Spinal cord (tissue), 10 donors: Measurements from ENCODE around the gene CD96. TPM values are rescaled to one million over a fixed set of nuclear protein-coding genes. Genes with fewer than 3 reads are reported as not detected.
"Not testable (repeated sequence)": the region's sequence is repeated elsewhere in the genome, so short reads cannot be mapped to it uniquely, and the experiment has no call there.

Experiments
- DNase-seq, 6 donors: peaks; one replicate each; pipeline versions ENCODE4 v3.0.0 to v3.0.0-alpha.2; 2013 to 2015; ENCODE audit warnings: low spot score in 6 of 6, low read depth in 4 of 6
- H3K27ac ChIP-seq: one replicate; pipeline ENCODE4 v1.5.1; 2013; ENCODE audit warnings: low read depth, low read length, control low read depth
- H3K27me3 ChIP-seq: one replicate; pipeline ENCODE4 v1.6.1; 2013; ENCODE audit warnings: low read length; ENCODE audit not compliant: control insufficient read depth, insufficient read depth
- H3K36me3 ChIP-seq: one replicate; pipeline ENCODE4 v1.6.1; 2013; ENCODE audit warnings: low read length; ENCODE audit not compliant: control insufficient read depth, insufficient read depth
- H3K4me1 ChIP-seq: one replicate; pipeline ENCODE4 v1.6.1; 2013; ENCODE audit warnings: low read length; ENCODE audit not compliant: control insufficient read depth, insufficient read depth
- H3K4me3 ChIP-seq: one replicate; pipeline ENCODE4 v1.5.1; 2013; ENCODE audit warnings: low read depth, low read length, control low read depth
- H3K9me3 ChIP-seq: one replicate; pipeline ENCODE4 v1.6.1; 2013; ENCODE audit warnings: low read length; ENCODE audit not compliant: control insufficient read depth, insufficient read depth
- WGBS: methylation state at CpG from one replicate; pipeline ENCODE4 v1.1.5; 2013; ENCODE audit warnings: missing lambda C conversion rate; ENCODE audit not compliant: insufficient coverage; 5-methylcytosine and 5-hydroxymethylcytosine counted together
- polyA plus RNA-seq, 2 donors: library from polyadenylated mRNA; unstranded; fragments of 120-200 nt; gene quantifications; one replicate each; pipeline ENCODE4 v1.2.1, GENCODE V29; 2013; ENCODE audit not compliant: insufficient read length in 2 of 2
- total RNA-seq, 2 donors: library from RNA; depleted of rRNA in 1 of 2; stranded (reverse); fragments of 120-200 nt in 1 of 2; fragments of >200 nt in 1 of 2; gene quantifications; one replicate each; pipeline versions ENCODE4 v1.2.3 to v1.2.4, GENCODE V29; 2013 to 2014
- donor health status: healthy.

The CD96 gene
- total and polyA plus RNA-seq, 4 donors, result 0.28 to 0.59 (median 0.32) TPM

- not testable (repeated sequence) for H3K36me3 ChIP-seq, H3K27ac ChIP-seq, H3K4me1 ChIP-seq, H3K27me3 ChIP-seq, H3K9me3 ChIP-seq, DNase-seq, H3K4me3 ChIP-seq
- WGBS, result no CpG with 5 or more reads among the region's 1 CpG
Observed at GRCh38 chr3:111524486-111524885, 17.5 kb upstream of the CD96 start.

- H3K9me3 ChIP-seq, result no peaks in the 10 kb centered on the region
- WGBS, result no CpG with 5 or more reads among the region's 4 CpGs
- no peaks in the 10 kb centered on the region for H3K4me1 ChIP-seq
- DNase-seq, result no peak
- H3K4me3 ChIP-seq, result no peak overlapping the region
- H3K27ac ChIP-seq, result no peak overlapping the region
- H3K27me3 ChIP-seq, result no peaks in the 10 kb centered on the region
- H3K36me3 ChIP-seq, result no peaks in the 10 kb centered on the region
Observed at GRCh38 chr3:111531446-111531845, 10.6 kb upstream of the CD96 start.

- DNase-seq, result no peak
- Histone ChIP-seq H3K9me3 (no peaks in the 10 kb centered on the region), H3K4me1 (peaks cover 2% of the 10 kb centered on the region), H3K4me3 (no peak overlapping the region), H3K27ac (no peak overlapping the region), H3K36me3 (no peaks in the 10 kb centered on the region), H3K27me3 (no peaks in the 10 kb centered on the region)
- WGBS, result 95% methylated on average over 2 of the region's 4 CpGs
Observed at GRCh38 chr3:111534701-111535100, 7.3 kb upstream of the CD96 start.

- Histone ChIP-seq H3K4me1 (peaks cover 3% of the 10 kb centered on the region), H3K36me3 (no peaks in the 10 kb centered on the region)
- WGBS, result no CpG with 5 or more reads among the region's 1 CpG
Observed at GRCh38 chr3:111538111-111538510, 3.9 kb upstream of the CD96 start.

GRCh38 chr3:111538681-111539083, 3.3 kb upstream of the CD96 start:
- no peaks in the 10 kb centered on the region for H3K27me3 ChIP-seq
- H3K27ac ChIP-seq, result no peak overlapping the region
- WGBS, result 76% methylated on average over 3 of the region's 4 CpGs
- no peaks in the 10 kb centered on the region for H3K9me3 ChIP-seq
- H3K36me3 ChIP-seq, result no peaks in the 10 kb centered on the region
- H3K4me1 ChIP-seq, result peaks cover 3% of the 10 kb centered on the region
- DNase-seq, result no peak
- H3K4me3 ChIP-seq, result no peak overlapping the region

More at GRCh38 chr3:111538111-111538510, 3.9 kb upstream of the CD96 start:
- H3K9me3 ChIP-seq, result no peaks in the 10 kb centered on the region
- no peak for DNase-seq
- no peak overlapping the region for H3K27ac ChIP-seq
- no peak overlapping the region for H3K4me3 ChIP-seq
- no peaks in the 10 kb centered on the region for H3K27me3 ChIP-seq

GRCh38 chr3:111539351-111540331, 2.4 kb upstream of the CD96 start:
- H3K27ac ChIP-seq, result no peak overlapping the region
- DNase-seq, result peak; percentile 46 to 93 (median 57)
- no peaks in the 10 kb centered on the region for H3K27me3 ChIP-seq
- 15% methylated on average over 7 of the region's 10 CpGs for WGBS
- H3K9me3 ChIP-seq, result no peaks in the 10 kb centered on the region
- no peaks in the 10 kb centered on the region for H3K36me3 ChIP-seq
- no peak overlapping the region for H3K4me3 ChIP-seq
- H3K4me1 ChIP-seq, result peaks cover 3% of the 10 kb centered on the region

- peaks cover 3% of the 10 kb centered on the region for H3K4me1 ChIP-seq
- WGBS, result 83% methylated on average over 1 of the region's 3 CpGs
- H3K27me3 ChIP-seq, result no peaks in the 10 kb centered on the region
- no peak overlapping the region for H3K27ac ChIP-seq
- DNase-seq, result peak in 2 of 6 donors; percentile 17 to 22
- H3K9me3 ChIP-seq, result no peaks in the 10 kb centered on the region
- no peaks in the 10 kb centered on the region for H3K36me3 ChIP-seq
- no peak overlapping the region for H3K4me3 ChIP-seq
Observed at GRCh38 chr3:111541391-111541790, 606 bp upstream of the CD96 start.

GRCh38 chr3:111542611-111543300, 759 bp downstream of the CD96 start:
- Histone ChIP-seq H3K4me1 (peaks cover 3% of the 10 kb centered on the region), H3K9me3 (no peaks in the 10 kb centered on the region), H3K36me3 (no peaks in the 10 kb centered on the region), H3K27me3 (no peaks in the 10 kb centered on the region), H3K27ac (no peak overlapping the region), H3K4me3 (no peak overlapping the region)
- WGBS, result 85% methylated on average over 2 of the region's 4 CpGs
- no peak for DNase-seq

- Histone ChIP-seq H3K36me3 (no peaks in the 10 kb centered on the region), H3K4me3 (no peak overlapping the region), H3K9me3 (no peaks in the 10 kb centered on the region), H3K27ac (no peak overlapping the region), H3K27me3 (no peaks in the 10 kb centered on the region), H3K4me1 (no peaks in the 10 kb centered on the region)
- DNase-seq, result no peak
- no CpG with 5 or more reads among the region's 2 CpGs for WGBS
Observed at GRCh38 chr3:111545349-111545748, 3.4 kb downstream of the CD96 start.
